DMS 273 (cell line): ENCODE results near the gene RUSC1.
"Not testable (repeated sequence)": the region's sequence is repeated elsewhere in the genome, so short reads cannot be mapped to it uniquely, and the experiment has no call there.

Experiments used
- DNase-seq: peaks from one replicate; lab custom pipeline; 2025; ENCODE audit not compliant: unreplicated experiment; lab: John Stamatoyannopoulos, UW

RUSC1 gene

GRCh38 chr1:155320661-155321617 lies at the start of gene RUSC1:
Gene RUSC1, plus strand, starts transcription at chr1:155320894. Its CDS starts 880 bp downstream, at chr1:155321774.
- DNase-seq = peak; percentile 56

- DNase-seq = peak; percentile 89
Observed at GRCh38 chr1:155272466-155273342, 48.0 kb upstream of the RUSC1 start.

- DNase-seq = peak; percentile 99
Observed at GRCh38 chr1:155273343-155274245, 47.1 kb upstream of the RUSC1 start, which contains the start of gene CLK2. Gene CLK2, minus strand, starts transcription at chr1:155273504. Its CDS starts 2,527 bp downstream, at chr1:155270977.

- peak; percentile 99 for DNase-seq
Observed at GRCh38 chr1:155277070-155277901, 43.4 kb upstream of the RUSC1 start, which contains the start of gene HCN3. Gene HCN3, plus strand, starts transcription at chr1:155277463. Its CDS starts 128 bp downstream, at chr1:155277591.

- peak; percentile 78 for DNase-seq
Observed at GRCh38 chr1:155277902-155278688, 42.6 kb upstream of the RUSC1 start.

- no peak for DNase-seq
Observed at GRCh38 chr1:155278689-155279160, 42.0 kb upstream of the RUSC1 start.

GRCh38 chr1:155279268-155279667 lies 41.4 kb upstream of the RUSC1 start:
- DNase-seq = no peak

GRCh38 chr1:155282488-155283091 lies 38.1 kb upstream of the RUSC1 start:
- DNase-seq = no peak

- DNase-seq = no peak
Observed at GRCh38 chr1:155284476-155284875, 36.2 kb upstream of the RUSC1 start.

GRCh38 chr1:155285063-155285462 lies 35.6 kb upstream of the RUSC1 start:
- DNase-seq = no peak

- DNase-seq = no peak
Observed at GRCh38 chr1:155285631-155286044, 35.1 kb upstream of the RUSC1 start.

GRCh38 chr1:155286544-155286943 lies 34.1 kb upstream of the RUSC1 start:
- no peak for DNase-seq

- DNase-seq = no peak
Observed at GRCh38 chr1:155287987-155288543, 32.6 kb upstream of the RUSC1 start.

GRCh38 chr1:155291006-155291405 lies 29.7 kb upstream of the RUSC1 start:
- DNase-seq = not testable (repeated sequence)

GRCh38 chr1:155293086-155293749 lies 27.5 kb upstream of the RUSC1 start:
- no peak for DNase-seq

- DNase-seq = no peak
Observed at GRCh38 chr1:155294520-155295182, 26.0 kb upstream of the RUSC1 start.
